ENCODE measurements around the gene CRYBA2. TPM values are rescaled to one million over a fixed set of nuclear protein-coding genes. Genes with fewer than 3 reads are reported as not detected.

Gene CRYBA2
- total and polyA plus RNA-seq, 2 experiments from 2014 or later, result 0.90 TPM; not detected in 1

DNA sequence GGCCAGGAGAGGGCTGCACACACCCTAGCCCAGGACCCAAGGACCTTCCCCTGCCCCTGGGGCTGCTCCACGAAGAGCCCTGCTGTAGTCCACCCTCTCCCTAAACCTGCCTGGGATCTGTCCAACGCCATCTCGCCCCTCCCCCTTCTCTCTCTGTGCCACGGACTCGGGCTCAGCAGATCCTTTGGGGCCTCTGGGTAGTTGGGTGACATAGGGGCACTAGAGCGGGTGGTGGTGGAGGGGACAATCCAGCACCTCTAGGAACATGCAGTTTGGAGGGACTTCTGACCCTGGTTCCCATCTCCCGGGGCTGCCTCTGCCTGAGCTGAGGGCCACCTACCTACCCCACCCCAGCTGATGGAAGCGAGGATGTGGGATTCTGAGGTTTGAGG is 7.3 kb upstream of the CRYBA2 start:
- Histone ChIP-seq H3K9me2 (replicated peaks; ENCODE audit: insufficient read depth) (no peaks in the 10 kb centered on the region), H3K4me1 (ENCODE audit: insufficient read depth) (peaks cover 17% of the 10 kb centered on the region), H4K20me1 (ENCODE audit: insufficient read depth, poor library complexity, severe bottlenecking) (no peaks in the 10 kb centered on the region), H3K4me3 (no peak overlapping the region), H3K36me3 (replicated peaks; ENCODE audit: insufficient read depth, low read depth) (no peaks in the 10 kb centered on the region), H2AFZ (no peak overlapping the region), H3K27me3 (peaks cover 84% of the 10 kb centered on the region), H3K27ac (no peak overlapping the region), H3K9me3 (ENCODE audit: low read depth) (no peaks in the 10 kb centered on the region), H3K79me2 (no peaks in the 10 kb centered on the region), H3K4me2 (peak overlapping the region; percentile 93)
- WGBS (ENCODE audit: low lambda C conversion rate, missing lambda C conversion rate), result 28% methylated on average over 8 of the region's 8 CpGs
- DNase-seq (ENCODE audit: low spot score), result no peak
- TF ChIP-seq, protein P1, sequence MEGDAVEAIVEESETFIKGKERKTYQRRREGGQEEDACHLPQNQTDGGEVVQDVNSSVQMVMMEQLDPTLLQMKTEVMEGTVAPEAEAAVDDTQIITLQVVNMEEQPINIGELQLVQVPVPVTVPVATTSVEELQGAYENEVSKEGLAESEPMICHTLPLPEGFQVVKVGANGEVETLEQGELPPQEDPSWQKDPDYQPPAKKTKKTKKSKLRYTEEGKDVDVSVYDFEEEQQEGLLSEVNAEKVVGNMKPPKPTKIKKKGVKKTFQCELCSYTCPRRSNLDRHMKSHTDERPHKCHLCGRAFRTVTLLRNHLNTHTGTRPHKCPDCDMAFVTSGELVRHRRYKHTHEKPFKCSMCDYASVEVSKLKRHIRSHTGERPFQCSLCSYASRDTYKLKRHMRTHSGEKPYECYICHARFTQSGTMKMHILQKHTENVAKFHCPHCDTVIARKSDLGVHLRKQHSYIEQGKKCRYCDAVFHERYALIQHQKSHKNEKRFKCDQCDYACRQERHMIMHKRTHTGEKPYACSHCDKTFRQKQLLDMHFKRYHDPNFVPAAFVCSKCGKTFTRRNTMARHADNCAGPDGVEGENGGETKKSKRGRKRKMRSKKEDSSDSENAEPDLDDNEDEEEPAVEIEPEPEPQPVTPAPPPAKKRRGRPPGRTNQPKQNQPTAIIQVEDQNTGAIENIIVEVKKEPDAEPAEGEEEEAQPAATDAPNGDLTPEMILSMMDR (IDR thresholded peaks at IDR 0.05; ENCODE audit: poor library complexity), result no peak
- TF ChIP-seq EZH2phosphoT487 (IDR thresholded peaks at IDR 0.05; ENCODE audit: low read depth, severe bottlenecking, unreplicated experiment) (no peak), EZH2 (IDR thresholded peaks at IDR 0.05; ENCODE audit: borderline replicate concordance) (no peak)

DNA sequence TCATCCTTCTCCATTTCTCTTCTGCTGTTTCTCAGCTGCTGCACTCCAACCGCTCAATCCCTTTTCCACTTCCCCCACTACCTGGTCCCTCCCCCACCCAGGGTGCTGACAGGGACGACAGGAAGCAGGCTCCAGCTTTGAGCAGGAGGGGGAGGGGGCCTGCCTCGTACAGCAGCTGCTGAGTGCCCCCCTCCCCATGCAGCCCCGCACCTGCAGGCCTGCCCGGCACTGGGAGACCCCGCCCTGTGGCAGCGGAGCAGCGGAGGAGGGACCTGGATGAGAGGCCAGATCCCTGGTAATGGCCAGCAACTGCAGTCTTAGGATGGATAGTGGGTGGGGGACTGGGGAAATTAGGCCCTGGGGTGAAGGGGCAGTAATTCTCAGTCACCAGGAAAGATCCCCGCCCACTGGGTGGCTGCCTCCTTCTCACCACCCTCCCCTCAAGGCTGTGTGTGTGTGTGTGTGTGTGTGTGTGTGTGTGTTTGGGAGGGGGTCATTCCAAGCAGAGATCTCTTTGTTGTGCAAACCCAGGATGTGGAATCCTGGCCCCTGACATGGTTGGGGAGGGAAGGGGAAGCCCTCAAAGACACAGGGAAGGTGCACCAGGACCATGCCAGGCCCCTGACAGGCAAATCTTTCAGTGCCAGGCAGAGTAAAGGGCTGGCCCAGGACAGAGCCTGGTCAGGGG is 6.8 kb upstream of the CRYBA2 start:
- 14% methylated on average over 7 of the region's 9 CpGs for WGBS (ENCODE audit: low lambda C conversion rate, missing lambda C conversion rate)
- no peak overlapping the region for H3K4me2 ChIP-seq
- no peaks in the 10 kb centered on the region for H3K36me3 ChIP-seq (replicated peaks; ENCODE audit: insufficient read depth, low read depth)
- H2AFZ ChIP-seq, result no peak overlapping the region
- no peaks in the 10 kb centered on the region for H3K9me2 ChIP-seq (replicated peaks; ENCODE audit: insufficient read depth)
- peak; percentile 40 for DNase-seq (ENCODE audit: low spot score)
- H3K4me1 ChIP-seq (ENCODE audit: insufficient read depth), result peaks cover 17% of the 10 kb centered on the region
- no peak overlapping the region for H3K27ac ChIP-seq
- H3K27me3 ChIP-seq, result peaks cover 84% of the 10 kb centered on the region
- H3K79me2 ChIP-seq, result no peaks in the 10 kb centered on the region
- no peaks in the 10 kb centered on the region for H3K9me3 ChIP-seq (ENCODE audit: low read depth)
- TF ChIP-seq EZH2phosphoT487 (IDR thresholded peaks at IDR 0.05; ENCODE audit: low read depth, severe bottlenecking, unreplicated experiment) (no peak), EZH2 (IDR thresholded peaks at IDR 0.05; ENCODE audit: borderline replicate concordance) (no peak)
- TF ChIP-seq, protein P1 (IDR thresholded peaks at IDR 0.05; ENCODE audit: poor library complexity), result no peak
- H3K4me3 ChIP-seq, result no peak overlapping the region
- H4K20me1 ChIP-seq (ENCODE audit: insufficient read depth, poor library complexity, severe bottlenecking), result no peaks in the 10 kb centered on the region

DNA sequence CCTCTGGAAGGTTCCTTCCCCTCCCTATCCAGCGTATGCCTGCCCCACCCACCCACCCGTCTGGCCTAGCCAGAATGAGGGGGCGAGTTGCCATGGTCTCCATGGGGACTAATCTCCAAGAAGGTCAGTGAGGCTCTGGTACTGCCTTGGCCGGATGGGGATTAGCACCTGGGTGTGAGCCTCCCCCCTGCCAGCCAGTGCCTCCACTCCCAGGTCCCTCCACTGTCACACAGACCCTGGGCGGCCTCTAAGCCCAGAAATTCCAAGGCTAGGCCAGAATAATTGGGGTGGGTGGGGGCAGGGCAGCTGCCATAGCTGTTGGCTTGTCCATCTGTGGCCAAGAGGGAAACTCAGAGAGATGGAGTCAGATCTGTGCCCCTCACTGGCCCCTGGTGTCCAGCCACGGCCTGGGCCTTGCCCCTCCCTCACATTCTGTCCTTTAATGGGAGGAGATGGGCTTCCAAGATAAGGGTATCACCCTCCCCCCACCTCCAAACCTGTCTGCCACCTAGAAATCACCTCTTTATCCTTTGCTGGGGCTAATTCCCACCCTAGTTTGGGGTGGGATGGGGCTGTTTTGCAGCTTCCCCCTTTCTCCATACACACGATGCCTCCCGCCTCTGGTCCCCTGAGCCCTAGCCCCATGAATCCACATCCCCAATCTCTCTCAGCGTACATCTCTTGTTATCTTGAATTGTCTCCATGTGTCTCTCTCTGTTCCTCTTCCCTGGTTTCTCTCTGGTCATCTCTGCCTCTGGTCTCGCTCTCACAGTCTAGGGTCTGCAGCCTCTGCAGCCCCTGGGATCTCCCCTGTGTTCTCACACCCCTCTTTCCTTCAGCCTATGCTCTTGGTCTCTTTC is 6.0 kb upstream of the CRYBA2 start:
- Histone ChIP-seq H3K4me1 (ENCODE audit: insufficient read depth) (peaks cover 17% of the 10 kb centered on the region), H3K4me3 (no peak overlapping the region), H3K36me3 (replicated peaks; ENCODE audit: insufficient read depth, low read depth) (no peaks in the 10 kb centered on the region), H3K79me2 (no peaks in the 10 kb centered on the region), H3K9me2 (replicated peaks; ENCODE audit: insufficient read depth) (no peaks in the 10 kb centered on the region), H2AFZ (no peak overlapping the region), H3K27ac (no peak overlapping the region), H4K20me1 (ENCODE audit: insufficient read depth, poor library complexity, severe bottlenecking) (no peaks in the 10 kb centered on the region), H3K27me3 (peaks cover 84% of the 10 kb centered on the region), H3K9me3 (ENCODE audit: low read depth) (no peaks in the 10 kb centered on the region), H3K4me2 (no peak overlapping the region)
- no peak for DNase-seq (ENCODE audit: low spot score)
- TF ChIP-seq EZH2 (IDR thresholded peaks at IDR 0.05; ENCODE audit: borderline replicate concordance) (no peak), EZH2phosphoT487 (IDR thresholded peaks at IDR 0.05; ENCODE audit: low read depth, severe bottlenecking, unreplicated experiment) (no peak)
- TF ChIP-seq, protein P1 (IDR thresholded peaks at IDR 0.05; ENCODE audit: poor library complexity), result no peak
- 44% methylated on average over 9 of the region's 10 CpGs for WGBS (ENCODE audit: low lambda C conversion rate, missing lambda C conversion rate)

All from hepatocyte (in vitro differentiated cells).